ENCODE results near the gene BGLAP.

DNA sequence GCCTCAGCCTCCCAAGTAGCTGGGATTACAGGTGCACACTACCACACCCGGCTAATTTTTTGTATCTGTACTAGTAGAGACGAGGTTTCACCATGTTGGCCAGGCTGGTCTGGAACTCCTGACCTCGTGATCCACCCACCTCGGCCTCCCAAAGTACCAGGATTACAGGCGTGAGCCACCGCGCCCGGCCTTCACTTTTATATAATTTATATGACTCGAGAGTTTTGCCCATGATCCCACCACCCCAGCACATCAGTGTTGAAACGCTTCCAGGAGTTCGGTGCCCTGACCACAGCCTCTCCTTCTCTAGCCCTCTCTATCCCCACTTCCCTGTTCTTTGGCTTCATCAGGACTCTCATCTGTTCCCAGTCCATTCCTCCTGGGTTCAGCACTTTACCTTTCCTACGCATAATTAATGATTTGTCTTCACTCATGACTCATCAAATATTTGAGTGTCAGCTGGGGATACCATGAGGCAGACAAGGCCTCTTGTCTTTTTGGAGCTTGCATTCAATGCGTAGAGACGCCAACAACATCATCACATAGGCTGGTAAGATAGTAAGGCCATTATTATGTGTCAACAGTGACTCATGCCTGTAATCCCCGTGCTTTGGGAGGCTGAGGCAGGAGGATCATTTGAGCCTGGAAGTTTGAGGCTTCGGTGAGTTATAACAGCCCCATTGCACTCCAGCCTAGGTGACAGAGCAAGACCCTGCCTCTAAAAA is 27.8 kb upstream of the BGLAP start:
- no peak for TF ChIP-seq EZH2phosphoT487 (IDR thresholded peaks at IDR 0.05; ENCODE audit: borderline replicate concordance)
- TF ChIP-seq, protein P1, sequence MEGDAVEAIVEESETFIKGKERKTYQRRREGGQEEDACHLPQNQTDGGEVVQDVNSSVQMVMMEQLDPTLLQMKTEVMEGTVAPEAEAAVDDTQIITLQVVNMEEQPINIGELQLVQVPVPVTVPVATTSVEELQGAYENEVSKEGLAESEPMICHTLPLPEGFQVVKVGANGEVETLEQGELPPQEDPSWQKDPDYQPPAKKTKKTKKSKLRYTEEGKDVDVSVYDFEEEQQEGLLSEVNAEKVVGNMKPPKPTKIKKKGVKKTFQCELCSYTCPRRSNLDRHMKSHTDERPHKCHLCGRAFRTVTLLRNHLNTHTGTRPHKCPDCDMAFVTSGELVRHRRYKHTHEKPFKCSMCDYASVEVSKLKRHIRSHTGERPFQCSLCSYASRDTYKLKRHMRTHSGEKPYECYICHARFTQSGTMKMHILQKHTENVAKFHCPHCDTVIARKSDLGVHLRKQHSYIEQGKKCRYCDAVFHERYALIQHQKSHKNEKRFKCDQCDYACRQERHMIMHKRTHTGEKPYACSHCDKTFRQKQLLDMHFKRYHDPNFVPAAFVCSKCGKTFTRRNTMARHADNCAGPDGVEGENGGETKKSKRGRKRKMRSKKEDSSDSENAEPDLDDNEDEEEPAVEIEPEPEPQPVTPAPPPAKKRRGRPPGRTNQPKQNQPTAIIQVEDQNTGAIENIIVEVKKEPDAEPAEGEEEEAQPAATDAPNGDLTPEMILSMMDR (conservative IDR thresholded peaks at IDR 0.05; ENCODE audit: low read length), result no peak

All from Loucy (cell line).